SU-DHL-6 (cell line): Measurements from ENCODE around the gene GHRHR.

ENCODE experiments used
- CTCF ChIP-seq: fragments of 200-600 bp; sonication (generic); IDR thresholded peaks from one replicate; pipeline ENCODE4 v1.5.1; 2017; ENCODE audit warnings: antibody characterized with exemption, mild to moderate bottlenecking, low read length, moderate library complexity; ENCODE audit not compliant: insufficient read depth, poor library complexity, severe bottlenecking
- EZH2phosphoT487 ChIP-seq: fragments of 200-600 bp; sonication (generic), shearing (Covaris generic); conservative IDR thresholded peaks from 2 replicates; pipeline ENCODE4 v1.6.1; 2018; ENCODE audit warnings: mild to moderate bottlenecking, antibody characterized with exemption, low read length, moderate library complexity, mixed read lengths

- TF ChIP-seq CTCF = no peak
- TF ChIP-seq EZH2phosphoT487 = no peak
Observed at GRCh38 chr7:30925913-30926312, 37.8 kb upstream of the GHRHR start.
